ENCODE data around the gene VEGFD.

VEGFD gene

GRCh38 chrX:15398874-15399273 is 14.7 kb upstream of the VEGFD start:
- DNase-seq (ENCODE audit: insufficient read length, low spot score) (no peak), FAIRE-seq (no peak)
- TF ChIP-seq POLR2A (IDR thresholded peaks at IDR 0.05; ENCODE audit: low read depth, low read length) = no peak

- FAIRE-seq (no peak), DNase-seq (ENCODE audit: insufficient read length, low spot score) (no peak)
- TF ChIP-seq POLR2A (IDR thresholded peaks at IDR 0.05; ENCODE audit: low read depth, low read length) = no peak
These were observed 11.6 kb upstream of the VEGFD start for GRCh38 chrX:15395789-15396188.

GRCh38 chrX:15391850-15392249 is 7.6 kb upstream of the VEGFD start:
- DNase-seq (ENCODE audit: insufficient read length, low spot score) (no peak), FAIRE-seq (no peak)
- TF ChIP-seq POLR2A (IDR thresholded peaks at IDR 0.05; ENCODE audit: low read depth, low read length) = no peak

DNA sequence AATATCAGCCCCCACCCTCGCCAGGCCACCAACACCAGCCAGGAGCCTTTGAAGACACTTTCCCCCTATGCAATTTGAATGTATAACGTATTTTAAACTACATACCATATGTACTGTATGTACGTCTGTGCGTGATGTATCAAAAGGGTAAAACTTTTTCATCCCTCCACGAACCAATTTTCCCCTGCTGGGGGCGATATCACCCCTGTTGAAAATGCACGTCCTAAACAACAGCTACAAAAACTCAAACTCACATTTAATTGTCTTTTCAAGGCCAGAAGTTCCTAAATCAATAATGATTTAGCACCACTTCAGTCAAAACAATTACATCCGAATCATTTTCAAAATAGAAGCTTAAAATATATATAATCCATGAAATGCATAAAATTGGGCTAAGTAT is 1.4 kb downstream of the VEGFD start:
- DNase-seq (ENCODE audit: insufficient read length, low spot score) (no peak), FAIRE-seq (no peak)
- no peak for TF ChIP-seq POLR2A (IDR thresholded peaks at IDR 0.05; ENCODE audit: low read depth, low read length)

GRCh38 chrX:15376956-15377355 is 7.3 kb downstream of the VEGFD start:
- FAIRE-seq (no peak), DNase-seq (ENCODE audit: insufficient read length, low spot score) (no peak)
- TF ChIP-seq POLR2A (IDR thresholded peaks at IDR 0.05; ENCODE audit: low read depth, low read length) = no peak

GRCh38 chrX:15373976-15374375 is 10.2 kb downstream of the VEGFD start:
- DNase-seq (ENCODE audit: insufficient read length, low spot score) (no peak), FAIRE-seq (no peak)
- TF ChIP-seq POLR2A (IDR thresholded peaks at IDR 0.05; ENCODE audit: low read depth, low read length) = no peak

- DNase-seq (ENCODE audit: insufficient read length, low spot score) = no peak
- TF ChIP-seq POLR2A (IDR thresholded peaks at IDR 0.05; ENCODE audit: low read depth, low read length) = no peak
- FAIRE-seq = no peak
These were observed 17.5 kb downstream of the VEGFD start for GRCh38 chrX:15366506-15367352.

- TF ChIP-seq POLR2A (IDR thresholded peaks at IDR 0.05; ENCODE audit: low read depth, low read length) = no peak
- FAIRE-seq = no peak
- no peak for DNase-seq (ENCODE audit: insufficient read length, low spot score)
These were observed 24.5 kb downstream of the VEGFD start for GRCh38 chrX:15359701-15360100.

DNA sequence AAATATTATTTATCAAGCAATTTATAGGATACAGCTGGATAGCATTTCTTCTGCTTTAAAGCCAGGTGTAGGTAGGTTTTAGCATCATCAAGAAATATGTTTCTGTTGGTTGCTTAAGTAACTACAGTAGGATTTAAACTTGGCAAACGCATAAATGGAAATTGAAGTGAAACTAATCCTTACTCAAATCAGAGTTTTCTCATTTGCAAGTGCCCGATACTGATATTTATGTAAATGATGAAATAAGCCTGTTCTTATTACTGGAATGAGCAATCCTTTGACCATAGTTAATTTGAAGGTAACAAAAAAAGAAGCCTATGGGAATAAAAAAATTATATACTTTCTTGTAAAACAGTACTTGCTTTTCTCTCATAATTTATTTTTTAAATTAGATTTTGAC is 25.7 kb downstream of the VEGFD start:
- TF ChIP-seq POLR2A (IDR thresholded peaks at IDR 0.05; ENCODE audit: low read depth, low read length) = no peak

DNA sequence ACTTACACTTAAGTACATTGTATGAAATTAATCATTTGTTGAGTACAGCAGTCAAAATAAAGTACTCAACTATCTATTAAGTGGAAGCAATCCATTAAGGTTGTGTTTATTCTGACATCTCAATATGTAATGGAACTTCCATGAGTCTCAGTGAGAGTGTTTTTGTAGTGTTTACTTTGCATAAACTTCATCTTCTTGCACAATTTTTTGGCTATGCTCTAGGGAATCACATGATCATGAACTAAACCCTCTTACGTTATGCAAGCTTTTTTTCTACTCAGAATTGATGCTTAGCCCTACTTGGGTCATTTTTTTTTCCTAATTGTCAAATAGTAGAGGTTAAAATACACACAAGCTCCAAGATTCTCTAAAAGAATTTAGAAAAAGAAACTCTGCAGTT is 27.8 kb downstream of the VEGFD start:
- FAIRE-seq (no peak), DNase-seq (ENCODE audit: insufficient read length, low spot score) (no peak)
- TF ChIP-seq POLR2A (IDR thresholded peaks at IDR 0.05; ENCODE audit: low read depth, low read length) = no peak

More for the DNA sequence above, 25.7 kb downstream of the VEGFD start:
- no peak for DNase-seq (ENCODE audit: insufficient read length, low spot score)
- no peak for FAIRE-seq

- no peak for TF ChIP-seq POLR2A (IDR thresholded peaks at IDR 0.05; ENCODE audit: low read depth, low read length)
- no peak for FAIRE-seq
- no peak for DNase-seq (ENCODE audit: insufficient read length, low spot score)
These were observed 33.8 kb downstream of the VEGFD start for GRCh38 chrX:15350329-15350996.

- no peak for TF ChIP-seq POLR2A (IDR thresholded peaks at IDR 0.05; ENCODE audit: low read depth, low read length)
- DNase-seq (ENCODE audit: insufficient read length, low spot score) (no peak), FAIRE-seq (no peak)
These were observed 35.2 kb downstream of the VEGFD start for GRCh38 chrX:15349046-15349445.

DNA sequence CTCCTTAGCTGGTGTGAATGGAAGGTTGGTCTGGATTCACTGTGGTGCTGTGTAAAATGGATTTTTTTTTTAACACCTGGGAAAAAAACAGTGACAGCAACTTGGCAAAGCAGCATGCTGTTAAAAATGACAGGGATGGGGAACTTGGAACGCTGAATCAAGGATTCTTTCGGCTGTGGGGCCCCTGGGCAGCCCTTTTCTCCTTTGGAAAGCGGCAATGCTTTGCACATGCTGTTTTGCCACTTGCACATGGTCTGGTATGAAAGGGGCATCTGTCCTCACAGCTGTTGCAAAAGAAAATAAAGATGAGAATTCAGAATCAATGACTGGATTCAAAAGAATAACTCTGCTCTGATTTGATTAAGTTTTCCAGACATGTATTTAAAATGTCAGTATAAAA is 38.2 kb downstream of the VEGFD start:
- FAIRE-seq (no peak), DNase-seq (ENCODE audit: insufficient read length, low spot score) (no peak)
- no peak for TF ChIP-seq POLR2A (IDR thresholded peaks at IDR 0.05; ENCODE audit: low read depth, low read length)

GRCh38 chrX:15344106-15344505 is 40.1 kb downstream of the VEGFD start:
- FAIRE-seq (no peak), DNase-seq (ENCODE audit: insufficient read length, low spot score) (no peak)
- TF ChIP-seq POLR2A (IDR thresholded peaks at IDR 0.05; ENCODE audit: low read depth, low read length) = no peak

DNA sequence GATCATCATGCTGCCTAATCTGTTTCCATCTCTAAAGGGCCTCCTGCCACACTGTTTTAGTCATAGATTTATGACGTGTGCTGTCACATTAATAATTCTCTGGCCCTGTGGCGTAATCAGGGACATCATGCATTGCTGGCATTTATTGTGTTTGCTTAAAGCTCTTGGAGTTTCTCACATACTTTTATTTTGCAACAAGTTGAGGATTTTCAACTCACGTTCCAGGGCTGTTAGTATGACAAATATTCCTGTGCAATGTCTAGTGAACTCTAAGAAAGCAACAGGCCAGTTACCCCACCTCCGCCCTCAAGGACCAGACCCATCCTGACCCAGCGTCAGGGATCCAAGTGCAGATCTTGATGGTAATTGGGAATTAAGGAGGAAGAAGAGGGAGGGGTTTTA is 41.1 kb downstream of the VEGFD start:
- FAIRE-seq (no peak), DNase-seq (ENCODE audit: insufficient read length, low spot score) (no peak)
- TF ChIP-seq POLR2A (IDR thresholded peaks at IDR 0.05; ENCODE audit: low read depth, low read length) = no peak

All from H54 (cell line).